WTC11 (cell line): ENCODE measurements around the gene ACOT6. TPM values are rescaled to one million over a fixed set of nuclear protein-coding genes. Genes with fewer than 3 reads are reported as not detected.

ENCODE experiments used
- ATAC-seq: fragments of 200-7000 bp; cut with Tn5 transposase; 2 replicates; pipeline ENCODE4 v1.10.0; 2021; ENCODE audit warnings: mild to moderate bottlenecking, moderate library complexity
- CTCF ChIA-PET: fragments of 300-600 bp; sonication (Branson Sonifier 250); formaldehyde crosslinking; loops from one replicate; lab custom pipeline; 2021; ENCODE audit warnings: antibody characterized with exemption; lab: Charles Lee
- POLR2A ChIA-PET: fragments of 350-600 bp; sonication (Branson Sonifier 250); formaldehyde crosslinking; loops from one replicate; lab custom pipeline; 2021; ENCODE audit warnings: antibody characterized with exemption; lab: Charles Lee
- DNase-seq: peaks from one replicate; pipeline ENCODE4 v3.0.0; 2021; ENCODE audit warnings: low spot score
- H3K27ac Mint-ChIP-seq: 2 replicates; pipeline ENCODE4 v1.8.0; 2021; ENCODE audit warnings: mixed read lengths
- H3K27me3 Mint-ChIP-seq: 2 replicates; pipeline ENCODE4 v1.8.0; 2021; ENCODE audit warnings: low read depth, mild to moderate bottlenecking, moderate library complexity, mixed read lengths
- H3K36me3 Mint-ChIP-seq: 2 replicates; pipeline ENCODE4 v1.8.0; 2021; ENCODE audit warnings: mixed read lengths
- H3K4me1 Mint-ChIP-seq: 2 replicates; pipeline ENCODE4 v1.8.0; 2022; ENCODE audit warnings: mixed read lengths
- H3K4me3 Mint-ChIP-seq: 2 replicates; pipeline ENCODE4 v1.8.0; 2021; ENCODE audit warnings: mild to moderate bottlenecking, moderate library complexity, mixed read lengths
- H3K9me3 Mint-ChIP-seq: 2 replicates; pipeline ENCODE4 v1.8.0; 2021; ENCODE audit warnings: mixed read lengths
- ATF1 ChIP-seq: sonication (generic); formaldehyde crosslinking; IDR thresholded peaks from 2 replicates; pipeline ENCODE4 v1.8.1; 2023; ENCODE audit warnings: mild to moderate bottlenecking, moderate library complexity, missing genetic modification reagents
- FOXK1 ChIP-seq: sonication (generic); formaldehyde crosslinking; IDR thresholded peaks from 2 replicates; pipeline ENCODE4 v1.8.0; 2022; ENCODE audit warnings: mild to moderate bottlenecking, moderate library complexity, missing genetic modification reagents
- GTF2I ChIP-seq: fragments of 250-450 bp; sonication (Bioruptor Pico); conservative IDR thresholded peaks from 2 replicates; pipeline ENCODE4 v1.4.0; 2021; ENCODE audit warnings: mild to moderate bottlenecking
- HMGA2 ChIP-seq: fragments of 250-450 bp; sonication (Bioruptor Pico); IDR thresholded peaks from 2 replicates; pipeline ENCODE4 v1.4.0; 2021; ENCODE audit warnings: mild to moderate bottlenecking, moderate library complexity
- NR2C2 ChIP-seq: sonication (generic); formaldehyde crosslinking; IDR thresholded peaks from 2 replicates; pipeline ENCODE4 v1.8.0; 2022; ENCODE audit warnings: mild to moderate bottlenecking, missing genetic modification reagents
- SMAD3 ChIP-seq: sonication (generic); formaldehyde crosslinking; IDR thresholded peaks from 2 replicates; pipeline ENCODE4 v1.8.0; 2022; ENCODE audit warnings: missing genetic modification reagents, mild to moderate bottlenecking, borderline replicate concordance
- SP1 ChIP-seq: sonication (generic); formaldehyde crosslinking; conservative IDR thresholded peaks from 2 replicates; pipeline ENCODE4 v1.8.1; 2022; ENCODE audit warnings: missing genetic modification reagents
- TCF7 ChIP-seq: sonication (generic); formaldehyde crosslinking; IDR thresholded peaks from 2 replicates; pipeline ENCODE4 v1.8.0; 2022; ENCODE audit warnings: mild to moderate bottlenecking, low read depth, missing genetic modification reagents, moderate library complexity
- total RNA-seq: library from RNA; stranded (reverse); gene quantifications from 3 replicates; pipeline ENCODE4 v1.2.3, GENCODE V29; 2021
- TF ChIP-seq, protein P1 (sequence below): sonication (generic); formaldehyde crosslinking; IDR thresholded peaks from 2 replicates; pipeline ENCODE4 v1.8.1; 2023; ENCODE audit warnings: mild to moderate bottlenecking, moderate library complexity, missing genetic modification reagents
- TF ChIP-seq, protein P2 (sequence below): sonication (generic); formaldehyde crosslinking; IDR thresholded peaks from 2 replicates; pipeline ENCODE4 v1.8.0; 2023; ENCODE audit warnings: missing genetic modification reagents, mild to moderate bottlenecking, borderline replicate concordance
- TF ChIP-seq, protein P3 (sequence below): sonication (generic); formaldehyde crosslinking; IDR thresholded peaks from 2 replicates; pipeline ENCODE4 v1.8.1; 2022; ENCODE audit warnings: mild to moderate bottlenecking, missing genetic modification reagents, moderate library complexity, borderline replicate concordance
- TF ChIP-seq, protein P4 (sequence below): sonication (generic); formaldehyde crosslinking; IDR thresholded peaks from 2 replicates; pipeline ENCODE4 v1.8.0; 2022; ENCODE audit warnings: mild to moderate bottlenecking, missing genetic modification reagents
- TF ChIP-seq, protein P5 (sequence below): sonication (generic); formaldehyde crosslinking; IDR thresholded peaks from 2 replicates; pipeline ENCODE4 v1.8.1; 2023; ENCODE audit warnings: mild to moderate bottlenecking, missing genetic modification reagents, borderline replicate concordance
- TF ChIP-seq, protein P6 (sequence below): sonication (generic); formaldehyde crosslinking; IDR thresholded peaks from 2 replicates; pipeline ENCODE4 v1.8.1; 2022; ENCODE audit warnings: low read depth, mild to moderate bottlenecking, moderate library complexity, missing genetic modification reagents, borderline replicate concordance

The ACOT6 gene
- total RNA-seq, 1 experiment from 2014 or later = 0.13 TPM

DNA sequence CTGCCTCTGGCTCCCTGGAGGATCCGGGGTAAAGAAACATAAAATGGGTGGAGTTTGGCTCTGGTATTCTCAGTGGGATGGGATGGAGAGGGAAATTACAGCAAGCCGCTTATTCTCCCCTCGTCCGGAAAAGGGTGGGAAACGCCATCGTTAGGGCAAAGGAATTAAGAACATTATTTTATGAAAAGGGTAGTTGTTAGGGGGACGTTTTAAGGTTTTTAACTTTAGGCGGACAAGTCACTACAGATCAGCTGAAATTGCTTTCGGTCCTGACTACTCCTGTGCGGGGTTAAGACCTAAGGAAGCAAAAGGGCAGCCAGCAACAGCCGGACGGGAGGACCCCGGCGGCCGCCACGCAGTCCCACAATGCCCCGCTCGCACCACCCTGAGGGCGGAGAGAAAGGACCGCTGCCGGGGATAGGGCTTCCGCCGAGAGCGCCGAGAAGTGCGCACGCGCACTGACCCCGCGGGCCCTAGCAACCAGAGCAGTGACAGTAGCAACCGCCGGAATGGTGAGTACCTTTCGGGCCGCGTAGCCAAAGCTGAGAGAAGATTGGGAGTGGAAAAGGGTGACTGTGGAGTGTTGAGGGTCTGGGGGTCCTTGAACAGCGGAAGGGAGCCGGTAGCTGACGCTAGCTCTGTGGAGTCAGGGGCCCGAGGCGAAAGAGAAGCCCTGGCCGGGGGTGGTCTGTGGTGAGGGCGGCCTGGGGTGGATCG lies 32.4 kb downstream of the ACOT6 start, which contains the start of gene DNAL1:
DNAL1 (plus strand) TSS at position 456 of the 717 bp plus-strand sequence; CDS start at position 510, 54 bp downstream.
- POLR2A ChIA-PET = interaction anchor here (0.6 to 1.4 kb wide), 2 partner anchors 11 kb away, joined by 3 to 5 read pairs; no protein-coding TSS in a partner anchor
- DNase-seq (peak; percentile 95), ATAC-seq (peak; percentile 99)
- TF ChIP-seq, protein P1, sequence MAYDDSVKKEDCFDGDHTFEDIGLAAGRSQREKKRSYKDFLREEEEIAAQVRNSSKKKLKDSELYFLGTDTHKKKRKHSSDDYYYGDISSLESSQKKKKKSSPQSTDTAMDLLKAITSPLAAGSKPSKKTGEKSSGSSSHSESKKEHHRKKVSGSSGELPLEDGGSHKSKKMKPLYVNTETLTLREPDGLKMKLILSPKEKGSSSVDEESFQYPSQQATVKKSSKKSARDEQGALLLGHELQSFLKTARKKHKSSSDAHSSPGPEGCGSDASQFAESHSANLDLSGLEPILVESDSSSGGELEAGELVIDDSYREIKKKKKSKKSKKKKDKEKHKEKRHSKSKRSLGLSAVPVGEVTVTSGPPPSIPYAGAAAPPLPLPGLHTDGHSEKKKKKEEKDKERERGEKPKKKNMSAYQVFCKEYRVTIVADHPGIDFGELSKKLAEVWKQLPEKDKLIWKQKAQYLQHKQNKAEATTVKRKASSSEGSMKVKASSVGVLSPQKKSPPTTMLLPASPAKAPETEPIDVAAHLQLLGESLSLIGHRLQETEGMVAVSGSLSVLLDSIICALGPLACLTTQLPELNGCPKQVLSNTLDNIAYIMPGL = no peak
- 0 out of 2 replicates have a peak, but pooled peaks have one; percentile 43 for TF ChIP-seq SP1
- TF ChIP-seq, protein P2, sequence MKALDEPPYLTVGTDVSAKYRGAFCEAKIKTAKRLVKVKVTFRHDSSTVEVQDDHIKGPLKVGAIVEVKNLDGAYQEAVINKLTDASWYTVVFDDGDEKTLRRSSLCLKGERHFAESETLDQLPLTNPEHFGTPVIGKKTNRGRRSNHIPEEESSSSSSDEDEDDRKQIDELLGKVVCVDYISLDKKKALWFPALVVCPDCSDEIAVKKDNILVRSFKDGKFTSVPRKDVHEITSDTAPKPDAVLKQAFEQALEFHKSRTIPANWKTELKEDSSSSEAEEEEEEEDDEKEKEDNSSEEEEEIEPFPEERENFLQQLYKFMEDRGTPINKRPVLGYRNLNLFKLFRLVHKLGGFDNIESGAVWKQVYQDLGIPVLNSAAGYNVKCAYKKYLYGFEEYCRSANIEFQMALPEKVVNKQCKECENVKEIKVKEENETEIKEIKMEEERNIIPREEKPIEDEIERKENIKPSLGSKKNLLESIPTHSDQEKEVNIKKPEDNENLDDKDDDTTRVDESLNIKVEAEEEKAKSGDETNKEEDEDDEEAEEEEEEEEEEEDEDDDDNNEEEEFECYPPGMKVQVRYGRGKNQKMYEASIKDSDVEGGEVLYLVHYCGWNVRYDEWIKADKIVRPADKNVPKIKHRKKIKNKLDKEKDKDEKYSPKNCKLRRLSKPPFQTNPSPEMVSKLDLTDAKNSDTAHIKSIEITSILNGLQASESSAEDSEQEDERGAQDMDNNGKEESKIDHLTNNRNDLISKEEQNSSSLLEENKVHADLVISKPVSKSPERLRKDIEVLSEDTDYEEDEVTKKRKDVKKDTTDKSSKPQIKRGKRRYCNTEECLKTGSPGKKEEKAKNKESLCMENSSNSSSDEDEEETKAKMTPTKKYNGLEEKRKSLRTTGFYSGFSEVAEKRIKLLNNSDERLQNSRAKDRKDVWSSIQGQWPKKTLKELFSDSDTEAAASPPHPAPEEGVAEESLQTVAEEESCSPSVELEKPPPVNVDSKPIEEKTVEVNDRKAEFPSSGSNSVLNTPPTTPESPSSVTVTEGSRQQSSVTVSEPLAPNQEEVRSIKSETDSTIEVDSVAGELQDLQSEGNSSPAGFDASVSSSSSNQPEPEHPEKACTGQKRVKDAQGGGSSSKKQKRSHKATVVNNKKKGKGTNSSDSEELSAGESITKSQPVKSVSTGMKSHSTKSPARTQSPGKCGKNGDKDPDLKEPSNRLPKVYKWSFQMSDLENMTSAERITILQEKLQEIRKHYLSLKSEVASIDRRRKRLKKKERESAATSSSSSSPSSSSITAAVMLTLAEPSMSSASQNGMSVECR = peak; percentile 51; the same call in 1 of the 2 replicates
- TF ChIP-seq FOXK1 (CRISPR knock-in tag) = 0 out of 2 replicates have a peak, but pooled peaks have one; percentile 42
- Mint-ChIP-seq H3K9me3 (no peaks in the 10 kb centered on the region), H3K27ac (peak within 1 kb of the TSS; percentile 97), H3K36me3 (no peaks in the 10 kb centered on the region), H3K4me1 (peaks cover 19% of the 10 kb centered on the region), H3K4me3 (peak within 1 kb of the TSS; percentile 95), H3K27me3 (no peaks in the 10 kb centered on the region)
- CTCF ChIA-PET = interaction anchor here (0.7 to 1.2 kb wide), 3 partner anchors 10 to 18 kb away, joined by 3 to 4 read pairs (median 3); no protein-coding TSS in a partner anchor

DNA sequence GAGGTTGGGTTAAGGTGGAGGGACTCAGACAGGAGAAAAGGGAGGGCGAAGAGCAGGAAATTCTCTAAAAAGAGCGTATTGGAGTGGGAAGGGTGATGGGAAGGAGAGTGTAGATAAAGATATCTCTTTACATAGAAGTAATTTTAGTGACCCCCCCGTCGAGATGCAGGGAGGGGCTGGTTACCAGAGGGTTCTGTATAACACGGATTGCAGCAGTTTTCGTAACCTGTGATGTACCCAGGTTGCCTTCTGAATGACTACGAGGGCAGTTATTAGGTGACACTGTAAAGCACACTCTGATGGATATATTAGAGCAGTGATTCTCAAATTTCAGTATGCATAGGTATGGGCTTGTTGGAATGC lies 32.9 kb downstream of the ACOT6 start:
- CTCF ChIA-PET = interaction anchor here (0.9 kb wide), 1 partner anchor 84 kb away, joined by 3 read pairs; no protein-coding TSS in a partner anchor
- POLR2A ChIA-PET = interaction anchor here (0.6 to 1.4 kb wide), 2 partner anchors 10 to 11 kb away, joined by 3 to 5 read pairs; no protein-coding TSS in a partner anchor
- H3K36me3 Mint-ChIP-seq = no peaks in the 10 kb centered on the region
- no peak for TF ChIP-seq SMAD3
- TF ChIP-seq, protein P3, sequence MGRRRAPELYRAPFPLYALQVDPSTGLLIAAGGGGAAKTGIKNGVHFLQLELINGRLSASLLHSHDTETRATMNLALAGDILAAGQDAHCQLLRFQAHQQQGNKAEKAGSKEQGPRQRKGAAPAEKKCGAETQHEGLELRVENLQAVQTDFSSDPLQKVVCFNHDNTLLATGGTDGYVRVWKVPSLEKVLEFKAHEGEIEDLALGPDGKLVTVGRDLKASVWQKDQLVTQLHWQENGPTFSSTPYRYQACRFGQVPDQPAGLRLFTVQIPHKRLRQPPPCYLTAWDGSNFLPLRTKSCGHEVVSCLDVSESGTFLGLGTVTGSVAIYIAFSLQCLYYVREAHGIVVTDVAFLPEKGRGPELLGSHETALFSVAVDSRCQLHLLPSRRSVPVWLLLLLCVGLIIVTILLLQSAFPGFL (CRISPR knock-in tag) = no peak
- no peak for TF ChIP-seq TCF7 (CRISPR knock-in tag)
- no peak for TF ChIP-seq HMGA2
- TF ChIP-seq, protein P4, sequence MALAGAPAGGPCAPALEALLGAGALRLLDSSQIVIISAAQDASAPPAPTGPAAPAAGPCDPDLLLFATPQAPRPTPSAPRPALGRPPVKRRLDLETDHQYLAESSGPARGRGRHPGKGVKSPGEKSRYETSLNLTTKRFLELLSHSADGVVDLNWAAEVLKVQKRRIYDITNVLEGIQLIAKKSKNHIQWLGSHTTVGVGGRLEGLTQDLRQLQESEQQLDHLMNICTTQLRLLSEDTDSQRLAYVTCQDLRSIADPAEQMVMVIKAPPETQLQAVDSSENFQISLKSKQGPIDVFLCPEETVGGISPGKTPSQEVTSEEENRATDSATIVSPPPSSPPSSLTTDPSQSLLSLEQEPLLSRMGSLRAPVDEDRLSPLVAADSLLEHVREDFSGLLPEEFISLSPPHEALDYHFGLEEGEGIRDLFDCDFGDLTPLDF (CRISPR knock-in tag) = no peak
- TF ChIP-seq, protein P5, sequence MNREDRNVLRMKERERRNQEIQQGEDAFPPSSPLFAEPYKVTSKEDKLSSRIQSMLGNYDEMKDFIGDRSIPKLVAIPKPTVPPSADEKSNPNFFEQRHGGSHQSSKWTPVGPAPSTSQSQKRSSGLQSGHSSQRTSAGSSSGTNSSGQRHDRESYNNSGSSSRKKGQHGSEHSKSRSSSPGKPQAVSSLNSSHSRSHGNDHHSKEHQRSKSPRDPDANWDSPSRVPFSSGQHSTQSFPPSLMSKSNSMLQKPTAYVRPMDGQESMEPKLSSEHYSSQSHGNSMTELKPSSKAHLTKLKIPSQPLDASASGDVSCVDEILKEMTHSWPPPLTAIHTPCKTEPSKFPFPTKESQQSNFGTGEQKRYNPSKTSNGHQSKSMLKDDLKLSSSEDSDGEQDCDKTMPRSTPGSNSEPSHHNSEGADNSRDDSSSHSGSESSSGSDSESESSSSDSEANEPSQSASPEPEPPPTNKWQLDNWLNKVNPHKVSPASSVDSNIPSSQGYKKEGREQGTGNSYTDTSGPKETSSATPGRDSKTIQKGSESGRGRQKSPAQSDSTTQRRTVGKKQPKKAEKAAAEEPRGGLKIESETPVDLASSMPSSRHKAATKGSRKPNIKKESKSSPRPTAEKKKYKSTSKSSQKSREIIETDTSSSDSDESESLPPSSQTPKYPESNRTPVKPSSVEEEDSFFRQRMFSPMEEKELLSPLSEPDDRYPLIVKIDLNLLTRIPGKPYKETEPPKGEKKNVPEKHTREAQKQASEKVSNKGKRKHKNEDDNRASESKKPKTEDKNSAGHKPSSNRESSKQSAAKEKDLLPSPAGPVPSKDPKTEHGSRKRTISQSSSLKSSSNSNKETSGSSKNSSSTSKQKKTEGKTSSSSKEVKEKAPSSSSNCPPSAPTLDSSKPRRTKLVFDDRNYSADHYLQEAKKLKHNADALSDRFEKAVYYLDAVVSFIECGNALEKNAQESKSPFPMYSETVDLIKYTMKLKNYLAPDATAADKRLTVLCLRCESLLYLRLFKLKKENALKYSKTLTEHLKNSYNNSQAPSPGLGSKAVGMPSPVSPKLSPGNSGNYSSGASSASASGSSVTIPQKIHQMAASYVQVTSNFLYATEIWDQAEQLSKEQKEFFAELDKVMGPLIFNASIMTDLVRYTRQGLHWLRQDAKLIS = no peak
- TF ChIP-seq, protein P6, sequence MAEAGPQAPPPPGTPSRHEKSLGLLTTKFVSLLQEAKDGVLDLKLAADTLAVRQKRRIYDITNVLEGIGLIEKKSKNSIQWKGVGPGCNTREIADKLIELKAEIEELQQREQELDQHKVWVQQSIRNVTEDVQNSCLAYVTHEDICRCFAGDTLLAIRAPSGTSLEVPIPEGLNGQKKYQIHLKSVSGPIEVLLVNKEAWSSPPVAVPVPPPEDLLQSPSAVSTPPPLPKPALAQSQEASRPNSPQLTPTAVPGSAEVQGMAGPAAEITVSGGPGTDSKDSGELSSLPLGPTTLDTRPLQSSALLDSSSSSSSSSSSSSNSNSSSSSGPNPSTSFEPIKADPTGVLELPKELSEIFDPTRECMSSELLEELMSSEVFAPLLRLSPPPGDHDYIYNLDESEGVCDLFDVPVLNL = no peak
- TF ChIP-seq ATF1 = no peak
- TF ChIP-seq NR2C2 = no peak
- TF ChIP-seq GTF2I = no peak

More for the DNA sequence above, 32.9 kb downstream of the ACOT6 start:
- Mint-ChIP-seq H3K4me3 (peak overlapping the region; percentile 95), H3K4me1 (peaks cover 19% of the 10 kb centered on the region), H3K9me3 (no peaks in the 10 kb centered on the region), H3K27ac (peak overlapping the region; percentile 81), H3K27me3 (no peaks in the 10 kb centered on the region)
- no peak for DNase-seq
- ATAC-seq = no peak
